ENCODE measurements around the gene PURA.
A peak's percentile ranks its signal among the peaks of the same experiment; 100 is the strongest.

PURA gene

GRCh38 chr5:140110646-140110957 is 3.3 kb upstream of the PURA start:
- no peak for DNase-seq

GRCh38 chr5:140111011-140111858 is 2.7 kb upstream of the PURA start:
- DNase-seq = no peak

- no peak for DNase-seq
Measured at GRCh38 chr5:140111859-140112551, 1.9 kb upstream of the PURA start.

DNA sequence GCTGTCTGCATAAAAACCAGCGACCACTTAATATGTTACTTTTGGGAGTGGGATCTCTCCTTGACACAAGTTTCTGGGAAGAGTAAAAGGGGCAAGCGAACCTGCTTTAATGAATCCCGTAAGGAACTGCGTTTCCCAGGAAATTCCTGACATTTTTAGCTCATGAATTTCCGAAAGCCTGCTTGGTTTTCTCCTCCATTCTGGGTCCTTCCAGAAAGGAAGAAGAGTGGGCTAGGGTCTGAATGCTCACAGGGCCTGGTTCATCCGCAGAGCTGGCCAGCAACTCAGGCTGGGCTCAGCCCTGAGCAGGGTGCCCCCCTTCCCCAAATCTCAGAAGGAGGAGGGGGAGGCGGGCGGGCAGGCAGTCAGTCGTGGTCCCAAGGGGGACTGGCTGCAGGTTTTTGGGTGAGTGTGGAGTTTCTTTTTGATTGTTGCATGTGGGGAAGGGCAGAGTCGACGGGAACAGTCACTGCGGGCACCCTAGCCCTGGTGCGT is 1.2 kb upstream of the PURA start:
- DNase-seq = no peak

- DNase-seq = peak; percentile 34
Measured at GRCh38 chr5:140113180-140113698, 670 bp upstream of the PURA start.

- peak; percentile 41 for DNase-seq
Measured at GRCh38 chr5:140114341-140115185, 654 bp downstream of the PURA start.

GRCh38 chr5:140115186-140115500 is 1.2 kb downstream of the PURA start:
- no peak for DNase-seq

DNA sequence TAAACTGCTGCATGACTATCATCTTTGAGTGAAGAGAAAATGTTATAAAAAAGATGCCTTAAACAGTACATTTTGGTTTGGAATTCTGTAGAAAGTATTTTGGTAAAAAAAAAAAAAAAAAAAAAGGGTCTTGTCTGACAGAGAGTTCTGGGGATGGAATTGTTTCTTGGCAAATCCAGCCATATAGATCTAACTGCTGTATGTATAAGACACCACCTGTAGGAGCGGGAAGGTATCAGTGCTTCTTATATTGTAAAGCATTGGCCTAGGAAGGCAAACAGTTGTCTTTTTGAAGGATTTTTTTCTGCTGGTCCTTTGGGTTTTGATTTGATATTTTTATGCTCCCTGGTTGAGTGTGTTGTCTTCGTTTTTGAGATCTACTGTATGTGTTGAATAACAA is 2.8 kb downstream of the PURA start:
- peak; percentile 15 for DNase-seq

- no peak for DNase-seq
Measured at GRCh38 chr5:140117523-140117922, 3.6 kb downstream of the PURA start.

- DNase-seq = no peak
Measured at GRCh38 chr5:140118302-140118936, 4.5 kb downstream of the PURA start.

- DNase-seq = no peak
Measured at GRCh38 chr5:140125637-140126036, 11.7 kb downstream of the PURA start, which contains the start of gene IGIP. IGIP (plus strand) TSS chr5:140125937; CDS start chr5:140128477, 2,540 bp downstream.

DNA sequence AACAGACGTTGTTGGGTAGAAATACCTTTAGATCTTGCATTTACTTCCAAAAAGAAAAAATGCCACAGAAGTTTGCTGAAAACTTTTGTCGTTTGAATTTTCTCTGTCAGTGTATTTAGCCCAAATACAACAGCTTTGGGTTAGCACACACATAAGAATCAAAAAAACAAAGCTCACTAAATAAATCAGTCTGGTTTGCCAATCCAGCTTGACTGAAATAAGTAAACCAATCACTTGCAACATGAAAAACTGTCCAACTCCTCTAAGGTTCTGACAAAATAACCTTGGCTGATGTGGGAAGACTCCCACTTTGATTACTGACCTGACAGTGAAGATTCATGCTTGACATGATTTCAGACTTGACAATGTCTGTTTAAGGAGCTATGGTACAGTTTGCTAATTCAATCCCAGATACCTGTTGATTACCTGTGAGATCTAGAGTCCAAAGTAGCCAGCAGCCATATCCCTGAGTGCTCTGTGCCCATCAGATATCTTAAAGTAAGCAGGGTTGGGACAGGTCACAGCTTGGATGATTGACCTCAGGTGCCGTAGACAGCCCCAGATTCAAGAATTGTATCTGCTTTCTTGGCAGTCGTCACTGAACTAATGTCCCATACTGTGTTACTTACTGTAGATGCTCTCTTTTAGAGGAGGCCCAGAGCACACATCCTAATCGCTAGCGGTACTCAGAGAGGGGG is 12.6 kb downstream of the PURA start:
- DNase-seq = no peak

DNA sequence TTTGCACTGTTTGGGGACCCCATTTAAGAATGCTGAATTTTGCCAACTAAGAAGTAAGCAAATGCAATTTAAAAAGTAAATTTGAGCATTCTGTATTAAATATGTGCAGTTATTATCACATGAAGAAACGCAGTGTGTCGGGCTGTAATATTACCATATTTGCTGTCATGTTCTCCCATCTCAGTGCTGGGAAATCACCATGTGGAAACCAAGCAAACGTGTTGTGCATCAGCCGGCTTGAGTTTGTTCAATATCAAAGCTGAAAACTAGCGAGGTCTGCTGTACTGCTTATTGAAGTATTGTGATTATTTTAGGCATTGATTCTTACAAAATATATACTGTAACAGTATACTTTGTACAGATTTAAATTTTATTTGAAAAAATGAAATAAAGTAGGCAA is 14.5 kb downstream of the PURA start:
- no peak for DNase-seq

- DNase-seq = no peak
Measured at GRCh38 chr5:140130949-140131733, 17.2 kb downstream of the PURA start.

DNA sequence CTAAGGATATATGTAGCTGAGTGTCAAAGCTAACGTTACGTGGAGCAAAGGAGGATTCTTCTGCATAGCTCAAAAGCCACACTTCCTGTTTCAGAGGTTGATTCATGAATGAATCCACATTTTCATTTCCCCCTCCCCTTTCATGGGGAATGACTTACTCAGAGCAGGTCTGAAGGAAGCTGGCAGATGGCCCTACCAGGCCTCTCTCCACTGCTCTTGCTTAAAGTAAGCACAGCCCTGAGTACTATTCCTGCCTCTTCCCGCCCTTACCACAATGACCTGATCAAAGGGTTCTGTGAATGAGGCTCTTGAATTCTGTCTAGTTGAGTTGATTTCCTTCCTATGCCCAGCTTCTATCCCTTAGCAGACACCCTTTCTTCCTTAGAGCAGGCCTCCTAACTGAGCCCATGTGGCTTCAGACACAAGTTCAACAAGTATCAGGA is 18.1 kb downstream of the PURA start:
- DNase-seq = peak; percentile 11

- no peak for DNase-seq
Measured at GRCh38 chr5:140133514-140134167, 19.7 kb downstream of the PURA start.

- DNase-seq = no peak
Measured at GRCh38 chr5:140134277-140134935, 20.5 kb downstream of the PURA start.

- no peak for DNase-seq
Measured at GRCh38 chr5:140135127-140135526, 21.2 kb downstream of the PURA start.

GRCh38 chr5:140136624-140137023 is 22.7 kb downstream of the PURA start:
- no peak for DNase-seq

GRCh38 chr5:140140435-140140834 is 26.5 kb downstream of the PURA start:
- no peak for DNase-seq

Data from CD4-positive, alpha-beta T cell treated with Interleukin-12 subunit alpha and Interleukin-12 subunit beta, for 1 hour (primary cell).